RCC 7860 (cell line): ENCODE data around the gene ATXN7L1.

Source experiments
- DNase-seq: peaks from one replicate; pipeline ENCODE4 v3.0.0-alpha.2; 2015; ENCODE audit warnings: low spot score
- FAIRE-seq: peaks from 2 replicates; lab custom pipeline; 2012; peaks lifted over from hg19 to GRCh38; lab: Jason Lieb, UNC

Gene ATXN7L1

GRCh38 chr7:105596866-105597265 is 279.5 kb downstream of the ATXN7L1 start:
- no peak for FAIRE-seq
- no peak for DNase-seq

- FAIRE-seq (no peak), DNase-seq (no peak)
Measured at GRCh38 chr7:105594034-105594433, 282.4 kb downstream of the ATXN7L1 start.

GRCh38 chr7:105591522-105591921 is 284.9 kb downstream of the ATXN7L1 start:
- FAIRE-seq, result no peak
- no peak for DNase-seq

GRCh38 chr7:105590793-105591192 is 285.6 kb downstream of the ATXN7L1 start:
- DNase-seq, result no peak
- FAIRE-seq, result no peak

- DNase-seq (peak; percentile 76), FAIRE-seq (peak; percentile 71)
Measured at GRCh38 chr7:105589356-105590077, 286.9 kb downstream of the ATXN7L1 start.

- FAIRE-seq, result no peak
- no peak for DNase-seq
Measured at GRCh38 chr7:105587909-105588635, 288.3 kb downstream of the ATXN7L1 start.

GRCh38 chr7:105585850-105586500 is 290.4 kb downstream of the ATXN7L1 start:
- DNase-seq (no peak), FAIRE-seq (no peak)

- DNase-seq (no peak), FAIRE-seq (no peak)
Measured at GRCh38 chr7:105584165-105584564, 292.2 kb downstream of the ATXN7L1 start.

- no peak for FAIRE-seq
Measured at GRCh38 chr7:105583061-105583460, 293.3 kb downstream of the ATXN7L1 start.

GRCh38 chr7:105581066-105581811 is 295.2 kb downstream of the ATXN7L1 start, which contains the start of gene EFCAB10:
Gene EFCAB10, minus strand, starts transcription at chr7:105581493. Its CDS starts 30 bp downstream, at chr7:105581463.
- DNase-seq, result peak; percentile 50
- no peak for FAIRE-seq

More at GRCh38 chr7:105583061-105583460, 293.3 kb downstream of the ATXN7L1 start:
- no peak for DNase-seq

- DNase-seq (no peak), FAIRE-seq (no peak)
Measured at GRCh38 chr7:105580022-105580740, 296.2 kb downstream of the ATXN7L1 start.

- no peak for DNase-seq
Measured at GRCh38 chr7:105578496-105578895, 297.9 kb downstream of the ATXN7L1 start.

GRCh38 chr7:105577251-105577650 is 299.1 kb downstream of the ATXN7L1 start:
- FAIRE-seq, result no peak

More at GRCh38 chr7:105578496-105578895, 297.9 kb downstream of the ATXN7L1 start:
- FAIRE-seq, result no peak

GRCh38 chr7:105571891-105572290 is 304.5 kb downstream of the ATXN7L1 start:
- no peak for FAIRE-seq
- no peak for DNase-seq

More at GRCh38 chr7:105577251-105577650, 299.1 kb downstream of the ATXN7L1 start:
- no peak for DNase-seq

- FAIRE-seq, result no peak
- DNase-seq, result no peak
Measured at GRCh38 chr7:105567821-105568220, 308.6 kb downstream of the ATXN7L1 start.

GRCh38 chr7:105567024-105567423 is 309.4 kb downstream of the ATXN7L1 start:
- no peak for FAIRE-seq

GRCh38 chr7:105565190-105565589 is 311.2 kb downstream of the ATXN7L1 start:
- DNase-seq, result no peak
- no peak for FAIRE-seq

More at GRCh38 chr7:105567024-105567423, 309.4 kb downstream of the ATXN7L1 start:
- no peak for DNase-seq

GRCh38 chr7:105559926-105560325 is 316.5 kb downstream of the ATXN7L1 start:
- no peak for FAIRE-seq

More at GRCh38 chr7:105559926-105560325, 316.5 kb downstream of the ATXN7L1 start:
- DNase-seq, result no peak
